GM21528 (cell line): ENCODE data around the gene GOT1.

Source experiments
- ATAC-seq: cut with Tn5 transposase; IDR thresholded peaks from one replicate; pipeline ENCODE4 v1.9.1; 2021; ENCODE audit warnings: mild to moderate bottlenecking, moderate library complexity; ENCODE audit not compliant: unreplicated experiment, low FRiP score

Gene GOT1

GRCh38 chr10:99430451-99431189, at the start of gene GOT1:
TSS of gene GOT1 (minus strand) at chr10:99430624. CDS start at chr10:99430565, 59 bp downstream.
- ATAC-seq, result peak; percentile 97

GRCh38 chr10:99470327-99470726, 39.9 kb upstream of the GOT1 start:
- ATAC-seq, result no peak

DNA sequence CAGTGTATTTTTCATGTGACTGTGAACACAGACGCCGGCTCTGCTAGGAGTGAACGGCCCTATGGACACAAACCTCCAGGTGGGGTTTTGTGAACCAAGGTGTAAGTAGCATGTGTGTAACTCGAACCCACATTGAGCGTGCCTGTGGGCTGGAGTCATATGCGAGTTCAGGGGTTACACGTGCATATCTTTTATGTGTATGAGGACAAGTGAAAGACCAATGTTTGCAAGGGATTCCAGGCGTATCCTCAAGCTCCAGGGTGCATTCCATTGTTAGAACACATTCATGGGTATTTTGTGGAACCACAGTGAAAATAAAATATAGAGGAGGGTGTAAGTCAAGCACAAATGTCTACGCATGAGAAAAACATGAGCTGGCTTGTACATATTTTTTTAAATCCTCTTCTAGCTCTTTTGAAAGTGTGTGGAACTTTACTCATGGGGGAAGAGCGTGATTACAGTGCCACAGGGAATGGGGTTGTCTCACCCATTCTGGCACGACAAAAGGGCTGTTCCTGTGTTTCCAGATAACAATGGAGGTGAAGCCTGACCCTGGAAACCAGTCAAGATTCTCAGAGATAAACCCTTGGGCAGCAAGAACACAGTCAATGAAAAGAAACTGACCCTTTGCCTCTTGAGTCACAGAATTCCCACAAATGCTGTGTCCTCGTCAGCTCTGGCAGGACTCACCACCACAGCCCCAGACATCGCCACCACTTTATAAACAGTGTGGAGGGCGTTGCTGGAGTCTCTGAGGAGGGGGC, 37.0 kb upstream of the GOT1 start:
- ATAC-seq, result no peak

- ATAC-seq, result no peak
Measured at GRCh38 chr10:99466632-99467223, 36.3 kb upstream of the GOT1 start.

DNA sequence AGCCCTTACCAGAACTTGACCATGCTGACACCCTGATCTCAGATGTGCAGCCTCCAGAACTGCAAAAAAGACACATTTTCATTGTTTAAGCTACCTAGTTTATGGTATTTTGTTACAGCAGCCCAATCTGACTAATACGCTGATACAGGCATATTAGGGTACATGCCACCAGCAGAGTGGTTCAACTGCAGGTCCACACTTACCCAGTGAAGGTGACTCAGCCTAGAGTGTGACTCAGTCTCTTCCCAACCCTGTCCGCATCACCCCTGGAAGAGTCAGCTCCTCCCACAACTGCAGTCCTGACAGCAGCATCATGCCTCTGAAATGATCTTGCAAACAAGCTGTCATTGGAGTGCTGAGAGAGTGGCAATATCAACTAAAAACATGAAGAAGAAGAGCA, 30.8 kb upstream of the GOT1 start:
- no peak for ATAC-seq

- no peak for ATAC-seq
Measured at GRCh38 chr10:99460070-99460469, 29.6 kb upstream of the GOT1 start.

GRCh38 chr10:99459217-99459616, 28.8 kb upstream of the GOT1 start:
- no peak for ATAC-seq

DNA sequence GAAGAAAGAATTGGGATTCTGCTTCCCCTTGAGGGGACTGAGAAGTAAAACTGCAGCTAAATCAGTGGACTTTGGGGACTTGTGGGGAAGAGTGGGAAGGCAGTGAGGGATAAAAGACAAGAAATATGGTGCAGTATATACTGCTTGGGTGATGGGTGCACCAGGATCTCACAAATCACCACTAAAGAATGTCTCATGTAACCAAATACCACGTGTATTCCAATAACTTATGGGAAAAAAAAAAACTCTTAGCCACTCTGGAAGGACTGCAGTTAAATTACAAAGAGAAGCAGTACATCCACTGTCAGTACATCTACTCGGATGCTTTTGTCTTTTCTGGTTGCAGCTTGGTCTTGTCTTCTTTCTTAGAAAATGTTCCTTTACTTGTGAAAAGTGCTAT, 27.4 kb upstream of the GOT1 start:
- ATAC-seq, result no peak

DNA sequence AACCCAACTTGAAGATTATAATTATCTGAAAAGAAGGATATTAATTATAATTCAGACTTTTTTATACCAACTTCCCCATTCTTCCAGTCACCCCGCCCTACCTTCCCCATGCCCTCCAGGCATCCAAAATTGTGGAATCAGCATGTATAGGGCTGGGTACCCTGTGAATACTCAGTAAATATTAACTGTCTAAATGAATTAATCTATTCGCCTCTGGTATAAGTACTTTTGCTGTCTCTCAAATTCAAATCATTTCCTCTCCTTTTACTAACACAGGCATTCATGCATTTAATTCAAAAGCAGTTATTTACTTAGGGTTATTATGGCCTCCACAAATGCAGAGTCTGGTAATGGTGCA, 26.5 kb upstream of the GOT1 start:
- no peak for ATAC-seq

DNA sequence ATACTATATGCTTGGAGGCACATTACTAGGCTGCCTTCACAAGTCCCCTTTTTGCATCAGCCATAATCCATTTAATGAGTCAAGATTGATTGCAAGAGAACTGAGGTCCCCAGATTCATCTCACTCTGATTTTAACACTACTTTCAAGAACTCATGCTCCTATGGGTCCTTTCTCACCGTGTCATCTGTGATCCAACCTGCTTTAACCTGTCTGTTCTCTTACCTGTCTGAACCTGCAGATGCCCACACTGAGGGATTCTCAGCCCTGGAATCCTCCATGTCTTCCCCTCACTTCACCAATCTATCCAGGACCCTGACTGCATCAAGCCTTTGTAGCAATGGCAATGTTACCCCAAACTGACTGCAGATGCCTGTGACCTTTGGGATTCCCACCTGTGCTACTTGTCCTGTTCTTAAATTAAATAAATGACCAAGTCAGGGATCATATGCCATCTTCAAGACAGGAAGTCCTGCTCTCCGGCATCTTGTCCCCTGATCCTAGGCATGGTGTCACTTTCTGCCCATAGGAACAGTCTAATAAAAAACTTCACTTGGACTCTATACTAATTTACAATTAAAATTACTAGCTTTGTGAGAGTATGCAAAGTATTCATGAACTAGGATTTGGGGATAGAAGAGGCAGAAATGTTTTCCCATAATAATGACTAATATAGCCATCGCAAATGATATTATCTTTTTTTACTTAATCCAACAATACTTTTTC, 25.9 kb upstream of the GOT1 start:
- ATAC-seq, result no peak

- ATAC-seq, result no peak
Measured at GRCh38 chr10:99451981-99452380, 21.6 kb upstream of the GOT1 start.

DNA sequence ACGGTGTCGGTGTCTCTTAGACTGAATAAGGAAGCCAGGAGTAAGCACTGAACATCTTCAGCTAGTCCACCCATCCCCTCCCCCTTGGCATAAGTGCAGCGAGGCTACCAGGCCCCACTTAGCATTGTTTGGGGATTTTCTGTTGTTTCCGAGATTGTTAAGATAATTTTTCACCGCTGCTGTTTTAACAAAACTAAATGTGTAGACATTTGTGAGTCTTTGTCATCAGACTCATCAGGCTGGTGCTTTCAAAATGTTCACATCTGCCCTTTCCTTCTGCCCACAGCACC, 21.0 kb upstream of the GOT1 start:
- ATAC-seq, result no peak

DNA sequence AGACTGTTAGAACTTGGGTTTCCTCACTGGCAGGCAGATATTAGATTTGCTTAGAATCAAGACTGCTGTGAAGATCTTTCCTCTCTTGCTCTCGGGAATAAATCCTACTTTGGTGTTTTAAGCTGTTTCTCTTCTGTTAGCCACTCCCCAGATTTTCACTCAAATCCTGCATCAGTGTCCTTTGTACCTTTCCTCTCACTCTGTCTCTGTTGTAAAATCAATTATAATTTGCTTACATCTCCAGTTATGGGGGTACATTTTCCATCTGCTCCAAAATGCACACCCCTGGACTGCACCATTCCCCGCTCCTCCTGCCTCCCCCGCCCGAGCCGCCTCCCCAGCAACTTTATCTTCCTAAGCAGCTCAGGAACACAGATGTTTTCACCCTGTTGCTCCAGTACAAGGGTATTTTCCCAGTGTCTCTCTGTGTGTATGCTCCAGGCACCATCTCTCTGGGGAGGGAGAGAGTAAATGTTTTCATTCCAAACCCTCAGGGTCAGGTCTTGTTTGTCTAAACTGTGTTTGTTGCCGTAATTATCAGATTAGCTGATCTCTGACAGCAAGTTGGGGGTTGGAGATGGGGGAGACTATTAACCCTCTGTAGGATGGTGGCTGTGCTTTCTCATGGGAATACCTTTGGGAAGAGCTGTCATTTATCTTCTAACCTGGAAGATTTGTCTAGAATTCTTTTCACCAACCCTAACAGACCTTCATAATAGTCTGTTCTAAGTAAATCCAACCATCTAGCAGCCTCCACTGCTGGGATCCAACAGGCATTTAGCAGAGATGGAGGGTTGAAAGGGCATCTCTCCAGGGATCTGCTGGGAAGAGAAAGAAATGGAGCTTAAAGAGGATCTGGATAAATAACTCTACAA, 20.4 kb upstream of the GOT1 start:
- no peak for ATAC-seq

DNA sequence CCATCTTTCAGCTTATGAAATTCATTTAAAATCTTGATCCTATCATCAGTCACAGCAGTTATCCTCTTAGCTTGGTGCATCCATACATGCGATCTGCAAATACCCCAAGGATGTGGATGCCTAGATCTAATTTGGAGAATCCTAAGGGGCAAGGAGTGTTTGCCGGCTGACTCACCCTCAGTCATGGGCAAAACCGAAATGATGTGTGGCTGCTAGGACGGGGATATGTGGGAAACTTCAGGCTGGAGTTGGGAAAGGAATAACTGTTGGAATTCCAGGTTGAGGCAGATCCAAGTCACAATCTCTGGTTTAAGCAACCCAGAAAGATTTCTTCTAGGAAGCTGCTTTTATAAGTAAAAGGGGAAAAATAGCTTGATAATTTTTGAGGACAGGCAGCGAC, 19.7 kb upstream of the GOT1 start:
- no peak for ATAC-seq

DNA sequence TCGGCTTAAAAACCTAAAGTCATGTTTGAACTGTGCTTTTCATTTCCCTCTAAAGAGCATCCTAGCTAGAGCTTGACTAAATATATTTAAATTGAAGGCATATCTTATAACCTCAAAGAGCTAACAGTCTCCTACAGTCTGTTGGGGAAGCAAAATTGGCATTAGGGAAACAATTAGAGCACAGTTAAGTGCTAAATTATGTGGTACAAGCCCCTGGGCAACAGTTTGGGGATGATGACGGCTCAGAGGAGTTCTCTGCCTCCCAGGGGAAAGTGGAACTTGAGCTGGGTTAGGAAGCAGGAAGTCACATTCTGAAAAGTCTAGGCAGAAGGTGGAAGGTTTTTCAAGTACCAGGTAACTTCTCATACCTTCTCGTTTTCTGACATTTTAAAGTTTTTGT, 18.6 kb upstream of the GOT1 start:
- ATAC-seq, result no peak

- no peak for ATAC-seq
Measured at GRCh38 chr10:99444383-99445045, 14.1 kb upstream of the GOT1 start.

DNA sequence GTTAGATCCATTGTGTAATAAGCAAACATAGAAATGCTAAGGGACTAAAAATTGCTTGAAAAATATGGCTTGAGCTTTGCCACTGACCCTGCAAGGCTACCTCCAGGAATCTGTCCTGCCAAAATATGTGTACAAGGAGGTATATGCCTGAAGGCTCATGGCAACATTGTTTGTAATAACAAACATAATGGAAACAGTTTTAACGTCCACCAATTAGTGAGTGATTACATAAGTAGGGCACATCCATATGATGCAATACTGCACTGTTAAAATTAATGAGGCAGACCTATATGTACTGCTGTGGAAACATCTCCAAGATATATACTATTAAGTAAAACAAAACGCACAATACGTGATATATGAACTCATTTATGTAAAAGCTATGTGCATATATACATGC, 13.1 kb upstream of the GOT1 start:
- no peak for ATAC-seq

- no peak for ATAC-seq
Measured at GRCh38 chr10:99442394-99442793, 12.0 kb upstream of the GOT1 start.

DNA sequence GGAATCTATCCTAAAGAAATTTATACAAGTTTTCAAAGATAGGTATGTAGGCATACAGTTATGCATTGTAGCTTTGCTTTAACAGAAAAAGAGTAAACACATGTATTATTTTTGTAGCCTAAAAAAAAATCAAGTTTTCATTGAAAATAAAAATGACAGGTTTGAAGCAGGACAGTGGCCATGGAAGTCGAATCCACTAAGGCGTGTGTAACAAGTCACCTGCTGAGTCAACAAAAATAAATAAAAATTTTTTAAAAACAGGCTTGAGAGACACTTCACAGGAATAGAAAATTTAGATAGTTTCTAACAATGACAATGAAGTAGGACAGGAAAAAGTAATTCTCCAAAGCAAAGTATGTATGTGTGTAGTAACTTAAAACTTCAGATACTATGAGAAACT, 8.5 kb upstream of the GOT1 start:
- no peak for ATAC-seq
